Stimulated activated CD8-positive, alpha-beta memory T cell treated with anti-CD3 and anti-CD28 coated beads, Interleukin-4, amount 100 ng/mL, for 1 hour (primary cell): ENCODE results near the gene IPCEF1.

Experiments
- DNase-seq, 2 donors: peaks; one replicate each; pipeline ENCODE4 v3.0.0-alpha.2; 2020; ENCODE audit warnings: low read depth in 2 of 2, low spot score in 1 of 2

IPCEF1 gene

GRCh38 chr6:154169193-154169847 is 187.3 kb downstream of the IPCEF1 start:
- DNase-seq: no peak

- no peak for DNase-seq
These were observed 189.5 kb downstream of the IPCEF1 start for GRCh38 chr6:154167126-154167525.

GRCh38 chr6:154166140-154166539 is 190.5 kb downstream of the IPCEF1 start:
- DNase-seq: no peak

DNA sequence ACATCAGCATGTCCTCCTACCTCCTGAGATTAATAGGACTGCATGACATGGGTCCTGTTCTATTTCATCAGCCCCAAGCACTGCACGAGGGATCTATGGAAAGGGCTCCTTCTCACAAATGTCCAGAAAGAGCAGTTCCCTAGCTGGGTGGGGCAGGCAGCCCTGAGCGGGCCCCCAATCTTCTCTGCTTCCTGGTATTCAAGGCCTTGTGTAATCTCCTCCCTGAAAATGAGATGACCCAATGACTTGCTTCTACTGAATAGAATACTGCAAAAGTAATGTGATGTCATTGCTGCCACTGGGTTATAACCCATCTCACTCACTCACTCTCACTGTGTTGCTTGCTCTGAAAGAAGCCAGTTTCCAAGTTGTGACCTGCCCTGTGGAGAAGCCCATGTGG is 191.1 kb downstream of the IPCEF1 start:
- no peak for DNase-seq

GRCh38 chr6:154164397-154164796 is 192.2 kb downstream of the IPCEF1 start:
- DNase-seq: no peak

GRCh38 chr6:154161689-154162088 is 194.9 kb downstream of the IPCEF1 start:
- no peak for DNase-seq

DNA sequence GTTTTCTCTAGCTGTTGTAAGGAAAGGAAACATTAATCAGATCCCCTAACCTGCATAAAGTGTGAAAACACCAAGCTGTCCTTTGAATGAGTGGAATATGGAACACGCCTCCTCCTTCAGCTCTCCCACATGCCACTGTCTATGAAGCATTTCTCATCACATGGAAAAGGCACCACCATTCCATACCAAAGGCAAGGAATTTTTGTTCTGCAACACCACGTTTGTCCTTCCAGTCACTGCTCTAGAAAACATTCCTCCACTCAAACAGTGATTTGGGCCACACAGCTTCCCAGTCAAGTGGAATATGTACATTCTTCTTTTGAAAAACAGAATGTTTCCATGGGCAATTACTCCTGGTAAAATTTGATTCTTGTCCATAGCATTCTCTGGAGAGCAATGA is 197.5 kb downstream of the IPCEF1 start:
- no peak for DNase-seq

GRCh38 chr6:154157706-154158105 is 198.9 kb downstream of the IPCEF1 start:
- DNase-seq: no peak

- no peak for DNase-seq
These were observed 199.5 kb downstream of the IPCEF1 start for GRCh38 chr6:154157082-154157481.

- peak; percentile 14 to 42 for DNase-seq
These were observed 200.3 kb downstream of the IPCEF1 start for GRCh38 chr6:154156135-154156896.

DNA sequence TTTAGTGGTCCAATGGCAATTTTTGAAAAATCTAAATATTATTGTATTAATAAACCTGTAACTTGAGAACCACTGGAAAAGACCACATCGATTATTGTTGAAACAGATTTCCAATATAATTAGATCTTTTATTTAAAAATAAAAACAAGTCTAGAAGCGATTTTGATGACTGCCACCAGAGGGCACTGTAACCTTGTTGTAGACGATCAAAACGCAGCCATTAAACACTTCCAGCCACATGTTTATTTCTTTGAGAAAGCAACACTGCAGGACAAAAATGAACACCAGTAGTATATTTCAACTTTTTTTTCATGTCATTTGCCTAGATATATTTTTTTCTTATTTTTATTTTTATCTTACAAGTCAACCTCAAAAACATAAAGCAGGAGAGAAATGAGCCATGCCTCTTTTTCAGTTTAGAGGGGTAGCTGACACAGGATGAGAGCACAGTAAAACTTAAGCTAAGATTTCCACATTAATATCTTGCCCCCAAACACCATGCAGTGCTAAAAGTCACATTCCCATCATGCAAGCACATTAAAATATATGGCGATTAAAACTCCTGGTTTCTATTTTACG is 202.1 kb downstream of the IPCEF1 start:
- DNase-seq: peak; percentile 40 to 44

- no peak for DNase-seq
These were observed 212.8 kb downstream of the IPCEF1 start for GRCh38 chr6:154143753-154144152.

DNA sequence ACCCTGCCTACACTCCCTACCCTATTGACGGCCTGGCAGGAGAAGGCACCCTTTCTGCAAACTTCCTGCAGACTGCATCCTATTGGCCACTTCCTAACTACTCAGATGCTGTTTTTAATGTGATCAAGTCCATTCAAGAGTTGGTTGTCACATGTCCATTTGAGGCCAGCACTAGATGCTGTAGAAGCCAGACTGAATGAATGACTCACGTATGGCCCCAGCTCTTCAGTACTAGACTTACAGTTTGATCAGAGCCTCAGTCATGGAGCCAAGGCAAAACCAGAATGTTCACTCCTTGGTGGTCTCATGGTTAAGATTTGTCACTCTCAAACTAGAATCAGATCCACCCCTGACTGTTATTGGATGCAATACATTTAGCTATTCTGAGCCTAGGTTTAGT is 215.9 kb downstream of the IPCEF1 start:
- no peak for DNase-seq

DNA sequence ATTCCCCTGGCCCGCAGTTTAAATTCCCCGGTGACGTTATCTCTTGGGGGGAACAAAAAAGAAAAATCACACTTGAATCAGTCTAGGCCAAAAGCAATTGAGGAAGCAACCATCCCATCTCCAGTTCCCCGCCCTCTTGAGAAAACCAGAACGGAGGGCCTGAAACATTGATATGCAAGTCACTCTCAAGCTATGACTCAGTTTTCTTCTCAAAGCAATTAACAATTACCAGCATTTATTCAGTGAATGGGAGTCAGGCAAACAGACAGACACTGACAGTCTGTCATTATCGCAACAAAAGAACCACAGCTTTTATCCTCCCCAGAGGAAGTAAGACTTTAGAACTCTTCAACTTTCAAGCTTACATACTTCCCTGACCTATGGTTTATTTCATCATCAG is 216.7 kb downstream of the IPCEF1 start:
- DNase-seq: no peak

GRCh38 chr6:154138793-154139192 is 217.8 kb downstream of the IPCEF1 start:
- DNase-seq: no peak

- DNase-seq: no peak
These were observed 222.0 kb downstream of the IPCEF1 start for GRCh38 chr6:154134471-154135147.

GRCh38 chr6:154127657-154128056 is 228.9 kb downstream of the IPCEF1 start:
- DNase-seq: no peak

DNA sequence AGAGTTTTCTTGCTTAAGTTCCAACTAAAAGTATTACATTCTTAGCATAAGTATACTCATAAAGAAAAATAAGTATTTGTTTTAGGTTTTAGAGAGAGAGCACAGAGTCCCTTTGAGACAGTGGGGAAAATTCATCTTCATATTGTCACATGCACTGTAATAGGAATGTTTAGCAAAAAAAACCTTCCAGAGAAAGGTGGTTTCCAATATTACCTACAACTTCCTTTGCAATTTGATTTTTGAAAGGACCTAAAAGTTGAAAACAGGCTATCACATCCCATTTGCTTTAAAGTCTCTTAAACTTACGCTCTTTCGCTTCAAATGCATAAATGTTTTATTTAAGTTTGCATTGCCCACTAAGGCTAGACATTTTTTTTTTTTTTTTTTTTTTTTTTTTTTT is 231.2 kb downstream of the IPCEF1 start:
- no peak for DNase-seq

DNA sequence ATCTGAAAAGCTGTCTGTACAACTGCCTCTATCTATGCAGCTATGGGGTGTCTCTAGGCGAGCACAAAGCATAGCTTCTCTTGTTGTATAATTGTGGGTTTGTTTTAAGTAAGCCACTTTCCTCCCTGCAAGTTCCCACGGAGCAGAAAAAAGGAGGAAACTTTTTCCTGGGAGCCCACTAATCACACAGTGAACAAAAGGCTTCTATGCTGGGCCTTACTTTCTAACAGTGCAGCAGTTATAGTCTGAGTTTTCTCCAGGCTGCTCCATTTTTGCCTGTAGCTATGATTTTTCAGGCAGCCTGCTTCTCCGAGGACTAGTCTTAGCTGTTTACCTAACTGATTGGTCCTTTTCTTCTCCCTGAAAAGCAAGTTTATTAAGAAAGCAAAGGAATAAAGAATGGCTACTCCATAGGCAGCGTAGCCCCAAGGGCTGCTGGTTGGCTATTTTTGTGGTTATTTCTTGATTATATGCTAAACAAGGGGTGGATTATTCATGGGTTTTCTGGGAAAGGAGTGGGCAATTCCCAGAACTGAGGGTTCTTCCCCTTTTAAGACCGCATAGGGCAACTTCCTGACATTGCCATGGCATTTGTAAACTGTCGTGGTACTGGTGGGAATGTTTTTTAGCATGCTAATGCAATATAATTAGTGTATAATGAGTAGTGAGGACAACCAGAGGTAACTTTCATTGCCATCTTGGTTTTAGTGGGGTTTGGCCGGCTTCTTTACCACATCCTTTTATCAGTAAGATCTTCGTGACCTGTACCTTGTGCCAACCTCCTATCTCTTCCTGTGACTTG is 233.2 kb downstream of the IPCEF1 start:
- no peak for DNase-seq

- no peak for DNase-seq
These were observed 234.2 kb downstream of the IPCEF1 start for GRCh38 chr6:154122195-154122925.
